ENCODE data around the gene MANEAL.
A peak's percentile ranks its signal among the peaks of the same experiment; 100 is the strongest.

Gene MANEAL

GRCh38 chr1:37792943-37793686, 532 bp upstream of the MANEAL start:
- no peak for DNase-seq

- no peak for DNase-seq
These were observed 1.0 kb downstream of the MANEAL start for GRCh38 chr1:37794372-37795339.

- peak; percentile 38 for DNase-seq
These were observed 1.9 kb downstream of the MANEAL start for GRCh38 chr1:37795340-37796125.

- no peak for DNase-seq
These were observed 4.2 kb downstream of the MANEAL start for GRCh38 chr1:37797750-37798345.

GRCh38 chr1:37802439-37802838, 8.8 kb downstream of the MANEAL start:
- no peak for DNase-seq

- no peak for DNase-seq
These were observed 13.5 kb downstream of the MANEAL start for GRCh38 chr1:37807220-37807554.

GRCh38 chr1:37807555-37808368, 14.1 kb downstream of the MANEAL start, which contains the start of the genes C1orf122 and YRDC:
Gene C1orf122, plus strand, starts transcription at chr1:37807790. Its CDS starts 615 bp downstream, at chr1:37808405.
Gene YRDC, minus strand, starts transcription at chr1:37808208. Its CDS starts 28 bp downstream, at chr1:37808180.
- DNase-seq, result peak; percentile 92

GRCh38 chr1:37808369-37809319, 15.0 kb downstream of the MANEAL start:
- DNase-seq, result peak; percentile 74

- no peak for DNase-seq
These were observed 16.3 kb downstream of the MANEAL start for GRCh38 chr1:37809942-37810341.

GRCh38 chr1:37811027-37811655, 17.5 kb downstream of the MANEAL start:
- DNase-seq, result peak; percentile 76

GRCh38 chr1:37813529-37814145, 20.0 kb downstream of the MANEAL start:
- DNase-seq, result no peak

GRCh38 chr1:37814252-37814651, 20.6 kb downstream of the MANEAL start:
- DNase-seq, result no peak

GRCh38 chr1:37817481-37817880, 23.8 kb downstream of the MANEAL start:
- no peak for DNase-seq

- DNase-seq, result no peak
These were observed 27.8 kb downstream of the MANEAL start for GRCh38 chr1:37821481-37821880.

GRCh38 chr1:37822906-37823815, 29.5 kb downstream of the MANEAL start:
- DNase-seq, result no peak

GRCh38 chr1:37824001-37824400, 30.4 kb downstream of the MANEAL start:
- DNase-seq, result no peak

GRCh38 chr1:37825506-37825905, 31.9 kb downstream of the MANEAL start:
- no peak for DNase-seq

GRCh38 chr1:37828410-37829074, 34.9 kb downstream of the MANEAL start:
- no peak for DNase-seq

All from fibroblast of skin of right quadriceps (primary cell).